Neuron (in vitro differentiated cells): ENCODE measurements around the gene FRMD4A.
A peak's percentile ranks its signal among the peaks of the same experiment; 100 is the strongest.

ENCODE experiments used
- H2AFZ ChIP-seq: one replicate; pipeline ENCODE4 v1.6.1; 2013; ENCODE audit warnings: low read depth, mild to moderate bottlenecking, inconsistent platforms, low read length, moderate library complexity
- H3K27me3 ChIP-seq: one replicate; pipeline ENCODE4 v1.6.1; 2013; ENCODE audit warnings: low read length; ENCODE audit not compliant: insufficient read depth
- H3K36me3 ChIP-seq: one replicate; pipeline ENCODE4 v1.6.1; 2013; ENCODE audit warnings: low read length; ENCODE audit not compliant: insufficient read depth
- H3K4me1 ChIP-seq: one replicate; pipeline ENCODE4 v1.6.1; 2013; ENCODE audit warnings: low read length; ENCODE audit not compliant: insufficient read depth
- H3K4me3 ChIP-seq: 2 replicates; pipeline ENCODE4 v1.5.1; 2013; ENCODE audit warnings: mild to moderate bottlenecking, low read length, moderate library complexity
- H3K9me3 ChIP-seq: one replicate; pipeline ENCODE4 v1.6.1; 2013; ENCODE audit warnings: low read length

Gene FRMD4A

GRCh38 chr10:14329746-14330173 is 964 bp downstream of the FRMD4A start:
- Histone ChIP-seq H3K36me3 (no peaks in the 10 kb centered on the region), H3K4me3 (peak overlapping the region; percentile 10), H3K27me3 (peaks cover 14% of the 10 kb centered on the region)

DNA sequence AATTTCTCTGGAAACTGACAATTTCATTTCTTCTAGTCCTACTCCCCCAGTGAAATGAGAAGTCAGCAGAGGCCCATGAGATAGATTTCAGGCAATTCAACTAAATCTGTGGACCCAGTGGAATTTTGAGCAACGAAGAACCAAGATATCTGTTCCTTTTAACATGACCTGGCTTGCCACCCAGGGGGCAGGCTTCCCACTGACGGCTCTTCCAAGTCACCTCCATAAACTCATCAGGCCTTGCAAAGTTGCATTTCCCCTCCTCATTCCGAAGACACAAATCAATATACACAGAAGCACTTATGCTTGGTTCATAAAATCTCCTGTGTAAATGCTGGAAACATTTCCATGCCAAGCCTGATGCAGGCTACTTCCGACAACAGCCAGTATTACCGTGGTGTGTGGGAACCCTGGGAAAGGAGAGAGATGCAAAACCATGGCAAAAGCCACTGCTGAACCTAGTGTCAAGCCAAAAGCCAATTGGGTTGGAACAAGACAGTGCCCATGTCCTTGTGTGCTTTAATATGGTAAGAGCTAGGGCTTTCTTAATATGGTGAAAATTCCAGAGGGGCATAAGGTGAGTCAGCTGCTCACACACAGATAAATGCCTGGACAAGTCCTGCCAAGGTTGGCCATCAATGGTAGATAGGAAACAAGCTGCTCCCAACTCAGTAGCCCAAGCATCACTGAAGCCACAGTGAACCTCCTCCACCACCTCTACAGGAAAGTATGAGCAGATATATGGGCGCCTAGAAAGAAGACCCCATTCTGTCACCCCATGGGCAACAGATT is 1.6 kb downstream of the FRMD4A start:
- Histone ChIP-seq H2AFZ (peak overlapping the region; percentile 21), H3K36me3 (no peaks in the 10 kb centered on the region), H3K4me1 (peaks cover 20% of the 10 kb centered on the region), H3K4me3 (no peak overlapping the region), H3K9me3 (no peaks in the 10 kb centered on the region), H3K27me3 (peaks cover 13% of the 10 kb centered on the region)

More at GRCh38 chr10:14329746-14330173, 964 bp downstream of the FRMD4A start:
- Histone ChIP-seq H2AFZ (peak overlapping the region; percentile 21), H3K4me1 (peaks cover 20% of the 10 kb centered on the region), H3K9me3 (no peaks in the 10 kb centered on the region)

DNA sequence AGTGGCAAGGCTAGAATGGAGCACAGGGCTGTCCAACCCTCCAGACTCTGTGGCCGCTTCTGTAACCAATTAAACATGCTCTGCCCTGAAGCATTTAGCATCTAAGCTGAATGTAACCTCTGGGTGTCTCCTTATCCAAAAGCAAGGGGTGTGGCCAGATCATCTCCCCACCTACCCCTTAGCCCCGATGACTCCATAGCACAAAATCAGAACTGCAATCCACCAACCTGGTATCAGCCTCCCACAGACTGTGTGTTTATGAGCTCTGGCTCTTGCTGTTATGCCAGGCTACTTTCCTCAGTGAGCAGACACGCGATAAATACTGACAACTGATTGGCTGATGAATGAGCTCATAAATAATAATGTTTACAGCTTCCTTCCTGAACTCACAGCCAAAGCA is 3.2 kb downstream of the FRMD4A start:
- Histone ChIP-seq H3K4me3 (no peak overlapping the region), H3K36me3 (no peaks in the 10 kb centered on the region), H3K9me3 (no peaks in the 10 kb centered on the region), H3K27me3 (peaks cover 3% of the 10 kb centered on the region), H3K4me1 (peaks cover 20% of the 10 kb centered on the region), H2AFZ (no peak overlapping the region)

DNA sequence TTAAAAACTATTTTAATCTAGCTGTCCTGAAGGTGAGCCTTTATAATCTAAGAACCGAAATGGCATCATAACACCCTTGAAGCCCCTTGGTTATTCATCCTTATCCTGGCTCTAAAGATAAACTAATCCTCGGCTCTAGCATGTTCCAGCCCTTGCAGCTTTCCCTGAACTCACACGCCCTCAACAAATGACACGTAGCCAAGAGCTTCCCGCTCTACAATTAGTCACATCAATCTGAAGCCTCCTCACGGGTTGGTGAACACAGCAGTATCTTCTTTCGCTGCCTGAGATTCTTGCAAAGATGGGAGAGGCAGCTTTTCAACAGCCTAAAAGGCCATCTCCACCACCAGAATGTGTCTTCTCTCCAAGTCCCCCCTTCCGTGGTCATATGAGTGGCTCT is 4.1 kb downstream of the FRMD4A start:
- H3K4me3 ChIP-seq, result no peak overlapping the region
- H3K4me1 ChIP-seq, result peaks cover 20% of the 10 kb centered on the region
- H2AFZ ChIP-seq, result no peak overlapping the region
- peaks cover 3% of the 10 kb centered on the region for H3K27me3 ChIP-seq
- no peaks in the 10 kb centered on the region for H3K36me3 ChIP-seq
- no peaks in the 10 kb centered on the region for H3K9me3 ChIP-seq

- no peak overlapping the region for H2AFZ ChIP-seq
- no peak overlapping the region for H3K4me3 ChIP-seq
- peaks cover under 1% of the 10 kb centered on the region for H3K27me3 ChIP-seq
- H3K36me3 ChIP-seq, result no peaks in the 10 kb centered on the region
- H3K4me1 ChIP-seq, result peaks cover 14% of the 10 kb centered on the region
- H3K9me3 ChIP-seq, result no peaks in the 10 kb centered on the region
Measured at GRCh38 chr10:14325325-14325955, 5.3 kb downstream of the FRMD4A start.

DNA sequence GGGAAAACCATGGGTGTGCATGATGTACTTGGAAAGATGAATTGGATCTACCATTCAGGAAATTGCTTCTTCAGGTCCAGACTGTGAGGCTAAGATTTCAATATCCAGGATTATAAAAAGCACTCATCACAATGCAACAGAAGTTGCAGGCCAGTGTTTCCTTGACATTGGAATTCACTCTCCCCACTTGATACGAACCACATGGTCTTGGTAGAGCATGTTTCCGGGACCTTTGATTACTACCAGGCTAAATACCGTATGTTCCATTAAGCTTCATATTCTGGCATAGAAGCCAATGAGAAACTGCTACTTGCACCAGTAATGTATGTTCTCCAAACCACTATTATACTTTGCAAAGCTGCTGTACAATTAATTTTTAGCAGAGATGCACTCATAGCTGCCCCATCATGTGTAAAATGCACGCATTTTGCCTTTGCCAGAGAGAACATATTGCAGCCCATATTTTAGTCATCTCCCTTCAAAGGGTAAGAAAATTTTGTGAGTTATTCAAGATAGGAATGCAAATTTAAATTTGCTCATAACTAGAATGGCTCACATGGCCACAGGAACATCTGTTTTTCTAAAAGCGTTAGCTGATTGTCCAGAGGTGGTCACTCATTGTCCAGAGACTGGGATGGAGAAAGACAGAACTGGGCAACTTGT is 8.1 kb downstream of the FRMD4A start:
- Histone ChIP-seq H2AFZ (no peak overlapping the region), H3K36me3 (no peaks in the 10 kb centered on the region), H3K27me3 (peaks cover 3% of the 10 kb centered on the region), H3K9me3 (no peaks in the 10 kb centered on the region), H3K4me1 (no peaks in the 10 kb centered on the region), H3K4me3 (no peak overlapping the region)

DNA sequence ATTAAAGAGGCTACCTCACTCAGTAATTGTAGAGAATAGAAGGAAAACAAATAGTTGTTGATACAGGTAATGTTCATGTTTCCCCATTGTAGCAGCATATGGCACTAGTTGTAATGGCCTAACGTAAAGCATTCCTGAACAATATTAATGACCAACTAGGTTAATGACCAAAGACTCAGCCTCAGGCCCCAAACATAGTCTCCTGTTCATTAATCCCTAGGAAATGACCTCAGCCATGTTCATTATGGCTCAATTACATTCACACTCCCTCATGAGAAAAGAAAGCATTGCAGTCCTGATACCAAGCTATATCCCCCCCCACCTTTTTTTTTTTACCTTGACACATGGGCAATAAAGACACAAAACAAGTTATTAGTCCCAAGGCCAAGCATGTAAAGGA is 12.7 kb downstream of the FRMD4A start:
- Histone ChIP-seq H3K36me3 (no peaks in the 10 kb centered on the region), H3K27me3 (peaks cover 3% of the 10 kb centered on the region), H3K4me3 (no peak overlapping the region), H2AFZ (no peak overlapping the region), H3K9me3 (no peaks in the 10 kb centered on the region), H3K4me1 (no peaks in the 10 kb centered on the region)

GRCh38 chr10:14312014-14312413 is 18.7 kb downstream of the FRMD4A start:
- no peak overlapping the region for H2AFZ ChIP-seq
- no peaks in the 10 kb centered on the region for H3K36me3 ChIP-seq
- no peaks in the 10 kb centered on the region for H3K4me1 ChIP-seq
- H3K9me3 ChIP-seq, result no peaks in the 10 kb centered on the region
- H3K4me3 ChIP-seq, result no peak overlapping the region
- H3K27me3 ChIP-seq, result no peaks in the 10 kb centered on the region

- H2AFZ ChIP-seq, result no peak overlapping the region
- H3K36me3 ChIP-seq, result no peaks in the 10 kb centered on the region
- H3K27me3 ChIP-seq, result no peaks in the 10 kb centered on the region
- H3K4me3 ChIP-seq, result no peak overlapping the region
- no peaks in the 10 kb centered on the region for H3K9me3 ChIP-seq
- H3K4me1 ChIP-seq, result no peaks in the 10 kb centered on the region
Measured at GRCh38 chr10:14311206-14311957, 19.3 kb downstream of the FRMD4A start.

- Histone ChIP-seq H3K36me3 (no peaks in the 10 kb centered on the region), H3K27me3 (no peaks in the 10 kb centered on the region), H3K9me3 (no peaks in the 10 kb centered on the region), H2AFZ (no peak overlapping the region), H3K4me3 (no peak overlapping the region), H3K4me1 (no peaks in the 10 kb centered on the region)
Measured at GRCh38 chr10:14309593-14309992, 21.1 kb downstream of the FRMD4A start.

- Histone ChIP-seq H3K4me1 (no peaks in the 10 kb centered on the region), H3K27me3 (no peaks in the 10 kb centered on the region), H3K36me3 (no peaks in the 10 kb centered on the region), H2AFZ (no peak overlapping the region), H3K4me3 (no peak overlapping the region), H3K9me3 (no peaks in the 10 kb centered on the region)
Measured at GRCh38 chr10:14306190-14306589, 24.5 kb downstream of the FRMD4A start.

- Histone ChIP-seq H3K36me3 (no peaks in the 10 kb centered on the region), H3K9me3 (no peaks in the 10 kb centered on the region), H2AFZ (no peak overlapping the region), H3K27me3 (no peaks in the 10 kb centered on the region), H3K4me3 (no peak overlapping the region), H3K4me1 (no peaks in the 10 kb centered on the region)
Measured at GRCh38 chr10:14304046-14304445, 26.7 kb downstream of the FRMD4A start.

DNA sequence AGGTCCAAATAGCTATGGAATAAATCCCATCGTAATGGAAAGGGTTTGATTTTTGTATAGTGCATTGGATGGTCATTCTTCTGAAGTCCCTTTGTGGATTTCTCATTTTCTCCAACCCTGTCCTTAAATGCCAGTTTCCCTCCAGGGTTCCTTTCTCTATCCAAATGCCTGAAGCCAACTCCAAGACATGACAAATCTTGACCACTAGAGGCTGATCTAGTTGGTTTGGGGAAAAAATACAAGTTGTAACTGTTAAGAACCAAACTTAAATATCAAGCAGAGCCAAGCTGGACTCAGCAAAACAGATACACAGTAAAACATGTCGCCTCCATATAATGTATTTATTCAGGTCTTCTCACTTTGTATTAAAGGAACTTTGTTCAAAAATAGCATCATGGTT is 28.7 kb downstream of the FRMD4A start:
- Histone ChIP-seq H2AFZ (no peak overlapping the region), H3K36me3 (no peaks in the 10 kb centered on the region), H3K4me1 (no peaks in the 10 kb centered on the region), H3K4me3 (no peak overlapping the region), H3K9me3 (no peaks in the 10 kb centered on the region), H3K27me3 (no peaks in the 10 kb centered on the region)
